GM12864 (cell line): ENCODE data around the gene ZMAT5.

Experiments
- DNase-seq: peaks from one replicate; pipeline ENCODE4 v3.0.0-alpha.2; 2011; ENCODE audit warnings: low read depth
- H3K4me3 ChIP-seq: 2 replicates; pipeline ENCODE4 v1.5.1; 2011; ENCODE audit warnings: mild to moderate bottlenecking, low read depth, low read length, control low read depth
- TF ChIP-seq, protein P1 (sequence below): IDR thresholded peaks from 2 replicates; pipeline ENCODE4 v1.5.1; 2011; ENCODE audit warnings: low read depth, mild to moderate bottlenecking, moderate library complexity, low read length, control low read depth, inconsistent platforms; ENCODE audit errors: missing control alignments

Gene ZMAT5

DNA sequence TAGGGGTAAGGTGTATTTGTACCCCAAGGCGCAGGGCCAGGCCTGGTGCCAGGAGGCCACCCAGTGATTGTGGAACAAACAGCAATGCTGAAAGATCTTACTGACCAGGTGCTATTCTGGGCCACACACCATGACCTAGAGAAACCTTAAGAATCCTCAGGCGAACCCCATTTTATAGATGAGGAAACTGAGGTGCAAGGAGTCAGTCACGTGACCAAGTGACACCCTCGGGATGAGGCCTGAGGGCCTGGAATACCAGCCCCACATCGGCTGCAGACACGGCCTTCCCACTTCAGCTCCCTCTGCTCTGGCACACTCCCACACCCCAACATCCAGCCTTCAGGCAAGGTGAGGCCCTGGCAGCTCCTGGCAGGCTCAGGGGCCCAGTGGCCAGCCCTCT is 33.9 kb downstream of the ZMAT5 start:
- no peak overlapping the region for H3K4me3 ChIP-seq
- no peak for DNase-seq
- TF ChIP-seq, protein P1, sequence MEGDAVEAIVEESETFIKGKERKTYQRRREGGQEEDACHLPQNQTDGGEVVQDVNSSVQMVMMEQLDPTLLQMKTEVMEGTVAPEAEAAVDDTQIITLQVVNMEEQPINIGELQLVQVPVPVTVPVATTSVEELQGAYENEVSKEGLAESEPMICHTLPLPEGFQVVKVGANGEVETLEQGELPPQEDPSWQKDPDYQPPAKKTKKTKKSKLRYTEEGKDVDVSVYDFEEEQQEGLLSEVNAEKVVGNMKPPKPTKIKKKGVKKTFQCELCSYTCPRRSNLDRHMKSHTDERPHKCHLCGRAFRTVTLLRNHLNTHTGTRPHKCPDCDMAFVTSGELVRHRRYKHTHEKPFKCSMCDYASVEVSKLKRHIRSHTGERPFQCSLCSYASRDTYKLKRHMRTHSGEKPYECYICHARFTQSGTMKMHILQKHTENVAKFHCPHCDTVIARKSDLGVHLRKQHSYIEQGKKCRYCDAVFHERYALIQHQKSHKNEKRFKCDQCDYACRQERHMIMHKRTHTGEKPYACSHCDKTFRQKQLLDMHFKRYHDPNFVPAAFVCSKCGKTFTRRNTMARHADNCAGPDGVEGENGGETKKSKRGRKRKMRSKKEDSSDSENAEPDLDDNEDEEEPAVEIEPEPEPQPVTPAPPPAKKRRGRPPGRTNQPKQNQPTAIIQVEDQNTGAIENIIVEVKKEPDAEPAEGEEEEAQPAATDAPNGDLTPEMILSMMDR: no peak

DNA sequence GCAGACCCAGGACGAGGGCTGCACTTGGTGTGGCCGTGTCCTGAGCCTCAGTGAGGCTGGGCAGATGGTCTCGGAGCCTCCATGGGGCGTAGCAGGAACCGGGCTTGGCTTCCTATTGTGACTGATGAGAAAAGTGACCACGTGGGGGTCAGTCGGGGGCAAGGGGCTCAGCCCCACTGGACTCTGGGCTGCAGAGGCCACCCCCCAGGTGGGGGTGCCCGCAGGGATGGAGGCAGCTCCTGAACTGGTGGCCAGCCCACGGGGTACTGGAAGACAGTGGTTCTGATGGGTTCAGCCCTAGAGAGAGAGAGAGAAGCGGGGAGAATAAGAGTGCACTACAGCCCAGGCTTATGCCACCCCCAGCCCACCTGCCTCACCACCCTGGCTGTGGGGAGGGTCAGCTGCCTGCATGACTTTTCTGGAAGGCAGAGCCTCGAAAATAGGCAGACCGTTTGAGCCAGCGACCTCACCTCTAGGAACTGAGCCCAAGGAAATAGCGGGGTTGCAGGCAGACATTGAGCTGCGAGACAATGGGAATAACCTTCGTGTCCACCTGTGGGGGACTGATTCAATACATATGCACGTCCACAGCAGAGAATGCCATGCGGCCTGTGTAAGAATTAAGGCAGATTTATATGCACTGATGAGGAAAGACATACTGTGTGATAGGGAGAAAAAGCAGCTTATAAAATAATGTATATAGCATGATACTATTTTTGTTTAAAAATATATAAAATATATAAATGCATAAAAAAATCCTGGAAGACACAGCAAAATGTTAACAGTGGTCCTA is 35.6 kb downstream of the ZMAT5 start:
- no peak overlapping the region for H3K4me3 ChIP-seq
- DNase-seq: no peak
- TF ChIP-seq, protein P1: no peak

DNA sequence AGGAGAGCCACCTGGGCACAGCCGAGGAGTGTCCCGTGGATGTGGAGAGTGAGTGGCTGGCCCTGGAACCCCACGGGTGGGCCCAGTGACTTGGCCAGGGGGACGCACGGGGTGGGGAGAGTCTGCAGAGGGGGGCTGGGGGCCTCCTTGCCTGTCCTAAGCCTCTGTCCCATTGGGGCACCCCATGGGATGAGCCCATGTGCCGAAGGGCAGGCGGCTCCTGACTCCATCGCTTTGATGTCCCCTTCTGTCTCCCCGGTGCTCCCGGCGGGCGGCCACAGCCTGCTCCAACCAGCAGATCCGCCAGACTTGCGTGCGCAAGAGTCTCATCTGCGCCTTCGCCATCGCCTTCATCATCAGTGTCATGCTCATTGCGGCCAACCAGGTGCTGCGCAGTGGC is 37.6 kb downstream of the ZMAT5 start:
- TF ChIP-seq, protein P1: no peak
- DNase-seq: no peak

DNA sequence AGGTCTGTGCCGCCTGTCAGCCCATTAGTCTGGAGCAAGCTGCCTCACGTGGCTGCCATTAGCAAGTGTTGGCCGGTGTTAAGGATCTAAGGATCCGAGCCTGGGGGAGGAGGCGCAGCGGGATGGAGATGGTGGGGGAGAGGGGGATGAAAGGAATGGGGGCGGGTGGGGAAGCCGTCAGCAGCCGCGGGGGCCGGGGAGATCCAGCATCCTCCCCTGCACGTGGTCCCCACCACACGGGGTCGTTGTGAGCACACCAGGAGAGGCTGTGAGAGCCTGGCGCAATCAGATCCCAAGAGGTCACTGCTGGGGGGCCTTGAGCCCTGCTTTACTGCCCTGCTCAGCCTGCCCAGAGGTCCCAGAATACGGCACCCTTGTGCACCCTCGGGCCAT is 39.7 kb downstream of the ZMAT5 start:
- no peak for DNase-seq
- TF ChIP-seq, protein P1: peak; percentile 57

More for the DNA sequence above, 37.6 kb downstream of the ZMAT5 start:
- H3K4me3 ChIP-seq: no peak overlapping the region

DNA sequence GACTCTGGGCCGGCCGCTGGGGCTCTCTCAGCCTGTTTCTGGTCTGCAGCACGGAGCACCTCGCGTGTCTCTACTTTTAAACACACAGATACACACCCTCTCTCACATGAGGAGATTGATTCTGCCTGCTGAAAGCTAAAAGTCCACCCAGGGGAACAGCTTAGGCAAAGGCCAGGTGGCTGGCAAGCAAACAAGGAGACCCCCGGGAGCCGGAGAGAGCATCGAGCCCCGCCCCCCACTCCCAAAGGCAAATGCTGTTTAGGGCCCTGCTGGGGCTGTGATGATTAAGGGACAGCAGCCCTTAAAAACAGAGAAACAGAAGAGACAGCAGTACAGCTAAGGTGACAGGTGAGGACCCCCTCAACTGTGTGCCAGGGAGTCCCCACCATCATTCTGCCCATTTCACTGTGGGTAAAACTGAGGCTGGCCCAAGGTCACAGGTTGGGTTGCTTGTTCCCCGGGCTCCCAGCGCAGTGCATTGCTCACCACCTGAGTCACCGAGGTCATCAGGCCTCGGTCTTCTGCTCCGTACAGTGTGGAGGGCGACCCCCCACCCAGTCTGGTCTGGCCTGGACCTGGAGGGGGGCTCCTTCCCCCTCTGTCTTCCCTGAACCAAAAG is 40.2 kb downstream of the ZMAT5 start:
- TF ChIP-seq, protein P1: no peak
- no peak overlapping the region for H3K4me3 ChIP-seq
- no peak for DNase-seq

More for the DNA sequence above, 39.7 kb downstream of the ZMAT5 start:
- no peak overlapping the region for H3K4me3 ChIP-seq

DNA sequence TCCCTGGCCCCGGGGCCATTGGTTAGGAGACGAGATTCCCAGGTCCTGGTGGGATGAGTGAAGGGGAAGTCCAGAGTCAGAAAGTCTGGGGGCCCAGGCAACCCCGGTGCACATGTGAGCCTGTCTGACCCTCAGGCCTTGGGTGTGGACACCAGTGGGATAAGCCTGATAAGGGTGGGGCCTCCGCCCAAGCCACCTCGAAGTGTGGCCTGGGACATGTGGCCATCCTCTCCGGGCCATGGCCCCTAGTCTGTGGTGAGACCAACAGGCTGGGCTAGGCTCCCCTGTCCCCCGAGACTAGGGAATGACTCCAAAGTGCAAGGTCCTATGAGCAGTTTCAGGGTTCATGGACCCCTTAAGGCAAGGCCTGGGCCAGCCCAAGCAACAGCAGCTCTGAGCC is 40.7 kb downstream of the ZMAT5 start:
- no peak overlapping the region for H3K4me3 ChIP-seq
- TF ChIP-seq, protein P1: no peak
- DNase-seq: no peak

DNA sequence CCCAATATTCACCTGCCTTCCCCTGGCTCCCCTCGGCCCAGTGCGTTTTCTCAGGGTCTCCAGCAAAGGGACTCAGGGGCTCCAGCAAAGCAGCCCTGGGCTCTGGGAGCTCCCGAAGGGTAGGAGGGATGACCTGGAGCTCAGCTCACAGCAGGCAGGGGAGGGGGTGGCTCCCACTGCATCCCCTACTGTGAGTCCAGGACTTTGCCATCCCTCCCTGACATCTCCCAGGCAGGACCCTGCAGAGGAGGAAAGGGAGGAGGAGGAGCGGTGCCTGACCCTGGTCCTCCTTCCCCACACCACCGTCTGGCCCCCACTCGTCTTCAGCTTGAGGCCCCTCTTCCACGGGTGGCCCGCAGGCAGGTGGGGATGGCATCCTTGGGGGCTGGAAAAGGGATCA is 42.0 kb downstream of the ZMAT5 start:
- TF ChIP-seq, protein P1: no peak
- no peak overlapping the region for H3K4me3 ChIP-seq
- no peak for DNase-seq
